HCT116 (cell line): Measurements from ENCODE around the gene LIPE. TPM values are rescaled to one million over a fixed set of nuclear protein-coding genes. Genes with fewer than 3 reads are reported as not detected.
A peak's percentile ranks its signal among the peaks of the same experiment; 100 is the strongest.

Experiments used
- ATAC-seq: fragments of 200-7000 bp; cut with Tn5 transposase; 2 replicates; pipeline ENCODE4 v1.9.1; 2020; ENCODE audit warnings: mild to moderate bottlenecking, moderate library complexity
- BruUV-seq: library from RNA; stranded (reverse); fragments of 400-500 nt; replicated peaks from 2 replicates; lab custom pipeline; 2021; lab: Mats Ljungman, UMichigan
- CTCF ChIA-PET: fragments of 300-600 bp; sonication (Branson Sonifier 250); formaldehyde crosslinking; loops from one replicate; lab custom pipeline; 2021; ENCODE audit warnings: antibody characterized with exemption; lab: Charles Lee
- POLR2A ChIA-PET: fragments of 300-600, 350-600 bp; sonication (Branson Sonifier 250); formaldehyde crosslinking; loops from one replicate; lab custom pipeline; 2021; ENCODE audit warnings: antibody characterized with exemption; lab: Charles Lee
- RAD21 ChIA-PET, 2 experiments: fragments of 300-600 bp; sonication (Branson Sonifier 250); formaldehyde crosslinking; loops; one replicate each; lab custom pipeline; 2023; ENCODE audit warnings: low total read pairs in 2 of 2; ENCODE audit not compliant: uncharacterized antibody in 2 of 2, unreplicated experiment in 2 of 2, low non-redundant PET in 1 of 2; lab: Charles Lee
- DNase-seq: peaks from one replicate; pipeline ENCODE4 v3.0.0-alpha.2; 2010; ENCODE audit warnings: low read depth, low spot score
- H2AFZ ChIP-seq: fragments of 200-600 bp; shearing (Covaris generic), sonication (generic); 2 replicates; pipeline ENCODE4 v1.6.1; 2017; ENCODE audit warnings: low read depth, mixed run types, mixed read lengths, antibody characterized with exemption, low read length; ENCODE audit not compliant: poor library complexity, severe bottlenecking
- H3K27ac ChIP-seq: 2 replicates; pipeline ENCODE4 v1.5.1; 2012; ENCODE audit warnings: low read depth, low read length
- H3K27me3 ChIP-seq: fragments of 200-600 bp; sonication (generic); 2 replicates; pipeline ENCODE4 v1.6.1; 2016; ENCODE audit warnings: mixed run types, low read length, mixed read lengths; ENCODE audit not compliant: insufficient read depth
- H3K36me3 ChIP-seq, 2 experiments: fragments of 200-500 bp in 1 of 2; fragments of 200-600 bp in 1 of 2; sonication (Bioruptor generic) in 1 of 2; sonication (generic) in 1 of 2; 2 replicates each; pipeline versions ENCODE4 v1.5.1 to v1.6.1; 2014 to 2016; ENCODE audit warnings: low read length in 2 of 2, inconsistent platforms in 1 of 2, mixed read lengths in 1 of 2, mixed run types in 1 of 2; ENCODE audit not compliant: insufficient read depth in 2 of 2, control insufficient read depth in 1 of 2
- H3K4me1 ChIP-seq, 2 experiments: fragments of 200-600 bp in 1 of 2; sonication (generic) in 1 of 2; 2 replicates each; pipeline versions ENCODE4 v1.5.1 to v1.6.1; 2012 to 2017; ENCODE audit warnings: low read length in 2 of 2, inconsistent platforms in 1 of 2, mild to moderate bottlenecking in 1 of 2, mixed read lengths in 1 of 2, mixed run types in 1 of 2, moderate library complexity in 1 of 2; ENCODE audit not compliant: insufficient read depth in 2 of 2, control insufficient read depth in 1 of 2
- H3K4me2 ChIP-seq: fragments of 200-600 bp; sonication (generic); 2 replicates; pipeline ENCODE4 v1.6.1; 2017; ENCODE audit warnings: mixed run types, low read length, mixed read lengths
- H3K4me3 ChIP-seq, 2 experiments: fragments of 200-600 bp in 1 of 2; sonication (generic) in 1 of 2; replicated peaks in 1 of 2; 2 replicates each; pipeline ENCODE4 v1.5.1; 2011 to 2016; ENCODE audit warnings: low read length in 2 of 2, control low read depth in 1 of 2, low read depth in 1 of 2, mild to moderate bottlenecking in 1 of 2, mixed read lengths in 1 of 2, mixed run types in 1 of 2
- H3K79me2 ChIP-seq: fragments of 200-600 bp; sonication (generic); 2 replicates; pipeline ENCODE4 v1.6.1; 2017; ENCODE audit warnings: mild to moderate bottlenecking, mixed run types, low read length, moderate library complexity, mixed read lengths; ENCODE audit not compliant: insufficient read depth
- H3K9ac ChIP-seq: fragments of 200-600 bp; sonication (generic); 2 replicates; pipeline ENCODE4 v1.6.1; 2016; ENCODE audit warnings: low read length, mixed read lengths
- H3K9me2 ChIP-seq: fragments of 200-600 bp; sonication (generic), shearing (Covaris generic); 2 replicates; pipeline ENCODE4 v1.6.1; 2017; ENCODE audit warnings: mixed run types, mild to moderate bottlenecking, moderate library complexity; ENCODE audit not compliant: insufficient read depth
- H3K9me3 ChIP-seq, 2 experiments: fragments of 200-500 bp in 1 of 2; fragments of 200-600 bp in 1 of 2; sonication (Bioruptor generic) in 1 of 2; sonication (generic) in 1 of 2; 2 replicates each; pipeline ENCODE4 v1.6.1; 2014 to 2017; ENCODE audit warnings: low read length in 2 of 2, mixed read lengths in 2 of 2, inconsistent platforms in 1 of 2, low read depth in 1 of 2, mild to moderate bottlenecking in 1 of 2, mixed run types in 1 of 2, moderate library complexity in 1 of 2; ENCODE audit not compliant: control insufficient read depth in 1 of 2, insufficient read depth in 1 of 2
- H4K20me1 ChIP-seq: fragments of 200-600 bp; sonication (generic), shearing (Covaris generic); 2 replicates; pipeline ENCODE4 v1.6.1; 2017; ENCODE audit warnings: mixed run types, mild to moderate bottlenecking, moderate library complexity; ENCODE audit not compliant: insufficient read depth
- ATF3 ChIP-seq: IDR thresholded peaks from 2 replicates; pipeline ENCODE4 v1.6.1; 2012
- CBX3 ChIP-seq: IDR thresholded peaks from 2 replicates; pipeline ENCODE4 v1.6.1; 2012; ENCODE audit warnings: low read depth
- EGR1 ChIP-seq: IDR thresholded peaks from 2 replicates; pipeline ENCODE4 v1.6.1; 2012; ENCODE audit warnings: low read depth
- ELF1 ChIP-seq: IDR thresholded peaks from 2 replicates; pipeline ENCODE4 v1.6.1; 2012; ENCODE audit warnings: low read depth, borderline replicate concordance
- EZH2 ChIP-seq: fragments of 200-600 bp; sonication (generic); IDR thresholded peaks from 2 replicates; pipeline ENCODE4 v1.6.1; 2017; ENCODE audit warnings: antibody characterized with exemption, mixed run types
- EZH2phosphoT487 ChIP-seq: fragments of 200-600 bp; IDR thresholded peaks from 2 replicates; pipeline ENCODE4 v1.6.1; 2018; ENCODE audit warnings: antibody characterized with exemption, borderline replicate concordance
- JUND ChIP-seq: IDR thresholded peaks from 2 replicates; pipeline ENCODE4 v1.6.1; 2012
- POLR2A ChIP-seq: IDR thresholded peaks from 2 replicates; pipeline ENCODE4 v1.7.0; 2011; ENCODE audit warnings: borderline replicate concordance; ENCODE audit not compliant: insufficient read depth, insufficient read length; ENCODE audit errors: extremely low read depth
- POLR2AphosphoS5 ChIP-seq: IDR thresholded peaks from 2 replicates; pipeline ENCODE4 v1.6.1; 2011; ENCODE audit warnings: mild to moderate bottlenecking, low read depth, low read length, moderate library complexity
- SP1 ChIP-seq: IDR thresholded peaks from 2 replicates; pipeline ENCODE4 v1.6.1; 2012; ENCODE audit warnings: low read depth
- SRF ChIP-seq: IDR thresholded peaks from 2 replicates; pipeline ENCODE4 v1.6.1; 2012; ENCODE audit warnings: low read depth
- TCF7L2 ChIP-seq: IDR thresholded peaks from 2 replicates; pipeline ENCODE4 v1.7.0; 2011; ENCODE audit warnings: borderline replicate concordance, inconsistent platforms; ENCODE audit not compliant: insufficient read depth, insufficient read length; ENCODE audit errors: extremely low read depth
- YY1 ChIP-seq: IDR thresholded peaks from 2 replicates; pipeline ENCODE4 v1.6.1; 2011; ENCODE audit warnings: low read length, low read depth, moderate library complexity, mild to moderate bottlenecking; ENCODE audit not compliant: insufficient replicate concordance; ENCODE audit errors: extremely low read depth
- ZFX ChIP-seq: fragments of 450-650 bp; IDR thresholded peaks from 2 replicates; pipeline ENCODE4 v1.6.1; 2017
- ZNF274 ChIP-seq: fragments of 200-500 bp; sonication (Bioruptor generic); IDR thresholded peaks from 2 replicates; pipeline ENCODE4 v1.6.1; 2014; ENCODE audit warnings: mild to moderate bottlenecking, low read depth, low read length, inconsistent platforms
- intact Hi-C: fragments of 100-400 bp; cut with micrococcal nuclease; formaldehyde crosslinking; loops from 2 replicates; pipeline ENCODE4 v1.10.0; 2022
- total RNA-seq: library from RNA; stranded (reverse); gene quantifications from one replicate; pipeline ENCODE4 v1.2.1, GENCODE V29; 2021; ENCODE audit not compliant: unreplicated experiment
- TF ChIP-seq, protein P1 (sequence below): IDR thresholded peaks from 2 replicates; pipeline ENCODE4 v1.6.1; 2012; ENCODE audit warnings: low read depth

LIPE gene
- total RNA-seq, 1 experiment from 2014 or later = 11.3 TPM

GRCh38 chr19:42422901-42423461 lies 4.2 kb downstream of the LIPE start:
- H3K27ac ChIP-seq = peak overlapping the region; percentile 50
- peaks cover 21 to 45% of the 10 kb centered on the region in 2 experiments; a peak in 3 of 4 replicates for H3K4me1 ChIP-seq
- no peak for TF ChIP-seq YY1
- 0 out of 2 replicates have a peak, but pooled peaks have one; percentile 15 for TF ChIP-seq ZFX
- TF ChIP-seq SRF = no peak
- TF ChIP-seq POLR2A = no peak
- no peak for TF ChIP-seq ELF1
- no peak for TF ChIP-seq ATF3
- no peak for TF ChIP-seq CBX3
- no peak for TF ChIP-seq EGR1
- no peak for TF ChIP-seq SP1
- TF ChIP-seq, protein P1, sequence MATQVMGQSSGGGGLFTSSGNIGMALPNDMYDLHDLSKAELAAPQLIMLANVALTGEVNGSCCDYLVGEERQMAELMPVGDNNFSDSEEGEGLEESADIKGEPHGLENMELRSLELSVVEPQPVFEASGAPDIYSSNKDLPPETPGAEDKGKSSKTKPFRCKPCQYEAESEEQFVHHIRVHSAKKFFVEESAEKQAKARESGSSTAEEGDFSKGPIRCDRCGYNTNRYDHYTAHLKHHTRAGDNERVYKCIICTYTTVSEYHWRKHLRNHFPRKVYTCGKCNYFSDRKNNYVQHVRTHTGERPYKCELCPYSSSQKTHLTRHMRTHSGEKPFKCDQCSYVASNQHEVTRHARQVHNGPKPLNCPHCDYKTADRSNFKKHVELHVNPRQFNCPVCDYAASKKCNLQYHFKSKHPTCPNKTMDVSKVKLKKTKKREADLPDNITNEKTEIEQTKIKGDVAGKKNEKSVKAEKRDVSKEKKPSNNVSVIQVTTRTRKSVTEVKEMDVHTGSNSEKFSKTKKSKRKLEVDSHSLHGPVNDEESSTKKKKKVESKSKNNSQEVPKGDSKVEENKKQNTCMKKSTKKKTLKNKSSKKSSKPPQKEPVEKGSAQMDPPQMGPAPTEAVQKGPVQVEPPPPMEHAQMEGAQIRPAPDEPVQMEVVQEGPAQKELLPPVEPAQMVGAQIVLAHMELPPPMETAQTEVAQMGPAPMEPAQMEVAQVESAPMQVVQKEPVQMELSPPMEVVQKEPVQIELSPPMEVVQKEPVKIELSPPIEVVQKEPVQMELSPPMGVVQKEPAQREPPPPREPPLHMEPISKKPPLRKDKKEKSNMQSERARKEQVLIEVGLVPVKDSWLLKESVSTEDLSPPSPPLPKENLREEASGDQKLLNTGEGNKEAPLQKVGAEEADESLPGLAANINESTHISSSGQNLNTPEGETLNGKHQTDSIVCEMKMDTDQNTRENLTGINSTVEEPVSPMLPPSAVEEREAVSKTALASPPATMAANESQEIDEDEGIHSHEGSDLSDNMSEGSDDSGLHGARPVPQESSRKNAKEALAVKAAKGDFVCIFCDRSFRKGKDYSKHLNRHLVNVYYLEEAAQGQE = no peak
- no peak; the same call in none of the 2 replicates for TF ChIP-seq POLR2AphosphoS5
- no peak for TF ChIP-seq EZH2
- TF ChIP-seq EZH2phosphoT487 = no peak
- TF ChIP-seq ZNF274 = no peak
- TF ChIP-seq JUND = no peak; the same call in 1 of the 2 replicates
- TF ChIP-seq TCF7L2 = peak; percentile 56
- ATAC-seq (peak; percentile 55), DNase-seq (no peak)
- RAD21 ChIA-PET = no interaction called here
- POLR2A ChIA-PET = interaction anchor here (1.0 to 2.7 kb wide), 2 partner anchors 10 to 26 kb away, joined by 5 to 10 read pairs; no protein-coding TSS in a partner anchor
- H3K9ac ChIP-seq = peak overlapping the region; percentile 69
- no peaks in the 10 kb centered on the region for H3K27me3 ChIP-seq
- no peaks in the 10 kb centered on the region for H3K79me2 ChIP-seq
- no peaks in the 10 kb centered on the region for H3K9me3 ChIP-seq
- no peaks in the 10 kb centered on the region for H4K20me1 ChIP-seq
- CTCF ChIA-PET = interaction anchor here (1.0 to 2.8 kb wide), 5 partner anchors 11 to 310 kb away, joined by 4 to 22 read pairs (median 5); no protein-coding TSS in a partner anchor
- intact Hi-C loops = no loop called here
- H3K4me3 ChIP-seq = peak overlapping the region; percentile 71 to 73
- peak overlapping the region; percentile 15 for H2AFZ ChIP-seq
- TSS peak; percentile 52 for BruUV-seq
- H3K4me2 ChIP-seq = peak overlapping the region; percentile 89
- no peaks in the 10 kb centered on the region for H3K36me3 ChIP-seq
- no peaks in the 10 kb centered on the region for H3K9me2 ChIP-seq
